Stimulated activated naive CD4-positive, alpha-beta T cell (primary cell): ENCODE results near the gene LCNL1.

ENCODE experiments used
- DNase-seq, 6 experiments: peaks; one replicate each; lab custom pipeline; 2025; lab: John Stamatoyannopoulos, UW

Gene LCNL1

GRCh38 chr9:137011907-137012675 is 29.3 kb downstream of the LCNL1 start:
- DNase-seq, result no peak

GRCh38 chr9:137012694-137013570 is 30.1 kb downstream of the LCNL1 start:
- DNase-seq, result no peak

- DNase-seq, result no peak
Measured at GRCh38 chr9:137013571-137013940, 30.8 kb downstream of the LCNL1 start.

GRCh38 chr9:137014166-137014565 is 31.4 kb downstream of the LCNL1 start:
- DNase-seq, result no peak

- no peak for DNase-seq
Measured at GRCh38 chr9:137014776-137015539, 32.2 kb downstream of the LCNL1 start.

- DNase-seq, result no peak
Measured at GRCh38 chr9:137015540-137015930, 32.7 kb downstream of the LCNL1 start.

- DNase-seq, result no peak
Measured at GRCh38 chr9:137015976-137016375, 33.2 kb downstream of the LCNL1 start.

GRCh38 chr9:137016436-137016835 is 33.6 kb downstream of the LCNL1 start:
- DNase-seq, result no peak

- DNase-seq, result no peak
Measured at GRCh38 chr9:137017071-137017470, 34.3 kb downstream of the LCNL1 start.

- DNase-seq, result no peak
Measured at GRCh38 chr9:137017791-137018497, 35.2 kb downstream of the LCNL1 start.

GRCh38 chr9:137018761-137019559 is 36.2 kb downstream of the LCNL1 start:
- no peak for DNase-seq

- DNase-seq, result no peak
Measured at GRCh38 chr9:137019891-137020683, 37.3 kb downstream of the LCNL1 start.

GRCh38 chr9:137020771-137021567 is 38.2 kb downstream of the LCNL1 start:
- DNase-seq, result no peak

GRCh38 chr9:137021568-137021978 is 38.8 kb downstream of the LCNL1 start:
- no peak for DNase-seq

GRCh38 chr9:137021979-137022661 is 39.3 kb downstream of the LCNL1 start:
- peak; percentile 16 to 77 (median 52) for DNase-seq

- no peak for DNase-seq
Measured at GRCh38 chr9:137022662-137023008, 39.8 kb downstream of the LCNL1 start.

GRCh38 chr9:137023157-137023556 is 40.4 kb downstream of the LCNL1 start:
- DNase-seq, result no peak

- DNase-seq, result no peak
Measured at GRCh38 chr9:137023583-137023991, 40.8 kb downstream of the LCNL1 start.

- DNase-seq, result no peak
Measured at GRCh38 chr9:137025517-137025966, 42.7 kb downstream of the LCNL1 start.
